ENCODE measurements around the gene LINGO4. TPM values are rescaled to one million over a fixed set of nuclear protein-coding genes. Genes with fewer than 3 reads are reported as not detected.
A peak's percentile ranks its signal among the peaks of the same experiment; 100 is the strongest.

Gene LINGO4
- total and polyA plus RNA-seq, 10 of the 15 experiments (the other 5 are each of a cell fraction or from before 2014, with no cell fraction given): not detected

GRCh38 chr1:151846686-151847237, 41.5 kb upstream of the LINGO4 start:
- Histone ChIP-seq H2AFZ (ENCODE audit: control insufficient read depth, low read depth, low read length) (no peak overlapping the region), H4K20me1 (ENCODE audit: control insufficient read depth, insufficient read depth) (no peaks in the 10 kb centered on the region), H3K4me3 (no peak overlapping the region), H3K79me2 (ENCODE audit: control insufficient read depth, insufficient read depth, low read length) (no peaks in the 10 kb centered on the region), H3K4me2 (ENCODE audit: control insufficient read depth, insufficient read depth) (no peak overlapping the region), H3K4me1 (ENCODE audit: control insufficient read depth, insufficient read depth, low read length) (no peaks in the 10 kb centered on the region), H3K9ac (ENCODE audit: control insufficient read depth, insufficient read depth, low read length) (no peak overlapping the region), H3K27me3 (replicated peaks in 1 of 2; ENCODE audit: control insufficient read depth in 2 of 2, insufficient read depth in 2 of 2, low read length in 1 of 2) (no peaks in the 10 kb centered on the region; a peak in 1 of 4 replicates), H3K9me3 (replicated peaks; ENCODE audit: control insufficient read depth, insufficient read depth, low read length) (no peaks in the 10 kb centered on the region), H3K27ac (ENCODE audit: control insufficient read depth, insufficient read depth) (no peak overlapping the region), H3K36me3 (ENCODE audit: control insufficient read depth in 2 of 2, insufficient read depth in 2 of 2, low read length in 1 of 2) (no peaks in the 10 kb centered on the region)
- DNase-seq (ENCODE audit: low read depth, low spot score) (no peak), ATAC-seq (peak; percentile 17; the same call in 2 of the 3 replicates), FAIRE-seq (no peak)
- in situ Hi-C loops (cut with MboI): no loop called here
- no TSS peak for BruUV-seq (replicated peaks)
- ChIA-PET SMC1A (ENCODE audit: uncharacterized antibody, unreplicated experiment) (interaction anchor here (0.8 to 1.9 kb wide), 5 partner anchors 11 to 253 kb away, joined by 3 to 12 read pairs (median 3); no protein-coding TSS in a partner anchor), POLR2A (interaction anchor here (0.6 kb wide), 1 partner anchor 176 kb away, joined by 7 read pairs; no protein-coding TSS in a partner anchor), RAD21 (ENCODE audit: unreplicated experiment) (interaction anchor here (0.7 to 2.0 kb wide), 4 partner anchors 9 to 35 kb away, joined by 3 to 10 read pairs (median 3); no protein-coding TSS in a partner anchor), CTCF (interaction anchor here (0.5 to 1.9 kb wide), 9 partner anchors 10 to 747 kb away, joined by 3 to 10 read pairs (median 3); no protein-coding TSS in a partner anchor)
- intact Hi-C loops (cut with micrococcal nuclease; ENCODE audit: unreplicated experiment): no loop called here
- WGBS (ENCODE audit: insufficient coverage, insufficient replicate concordance, low lambda C conversion rate, missing lambda C conversion rate): 32% methylated on average over 8 of the region's 8 CpGs
- TF ChIP-seq SP1 (IDR thresholded peaks at IDR 0.05; ENCODE audit: low read depth, low read length) (no peak), CREM (IDR thresholded peaks at IDR 0.05; ENCODE audit: low read depth) (no peak), BCL3 (IDR thresholded peaks at IDR 0.05; ENCODE audit: borderline replicate concordance, insufficient read depth, low read depth, low read length, poor library complexity, severe bottlenecking) (no peak), MYB (IDR thresholded peaks at IDR 0.05; ENCODE audit: borderline replicate concordance, low read depth, low read length) (no peak), E2F8 (IDR thresholded peaks at IDR 0.05; ENCODE audit: low read depth, partially characterized antibody) (no peak), SIN3A (IDR thresholded peaks at IDR 0.05; ENCODE audit: low read depth, low read length) (no peak), MYC (IDR thresholded peaks at IDR 0.05; ENCODE audit: insufficient read depth, insufficient read length, insufficient replicate concordance, low read length, severe bottlenecking) (no peak), TAF1 (IDR thresholded peaks at IDR 0.05; ENCODE audit: borderline replicate concordance, low read depth, low read length) (no peak), TARDBP (IDR thresholded peaks at IDR 0.05; ENCODE audit: borderline replicate concordance) (no peak), KDM1A (IDR thresholded peaks at IDR 0.05; ENCODE audit: borderline replicate concordance) (no peak), RBBP5 (conservative IDR thresholded peaks at IDR 0.05) (no peak), RCOR1 (conservative IDR thresholded peaks at IDR 0.05; ENCODE audit: low read depth, low read length) (no peak), E4F1 (IDR thresholded peaks at IDR 0.05; ENCODE audit: borderline replicate concordance, partially characterized antibody) (no peak), DPF2 (IDR thresholded peaks at IDR 0.05) (no peak), FOXK2 (IDR thresholded peaks at IDR 0.05) (no peak)

Data from GM12878 (cell line).